IMR-90 (cell line): ENCODE measurements around the gene CENPP. TPM values are rescaled to one million over a fixed set of nuclear protein-coding genes. Genes with fewer than 3 reads are reported as not detected.

Experiments
- ATAC-seq: fragments of 200-7000 bp; cut with Tn5 transposase; 2 replicates; pipeline ENCODE4 v1.9.1; 2020; ENCODE audit warnings: low read depth, mild to moderate bottlenecking, moderate library complexity
- BruUV-seq: library from RNA; stranded (reverse); fragments of 400-500 nt; replicated peaks from 2 replicates; lab custom pipeline; 2021; lab: Mats Ljungman, UMichigan
- CTCF ChIA-PET: fragments of 300-600 bp; formaldehyde crosslinking; extraction: SDS; loops from one replicate; lab custom pipeline; 2021; ENCODE audit warnings: antibody characterized with exemption; lab: Yijun Ruan, JAX
- POLR2A ChIA-PET: fragments of 300-600 bp; sonication (Branson Sonifier 250); formaldehyde crosslinking; loops from one replicate; lab custom pipeline; 2022; ENCODE audit warnings: antibody characterized with exemption; ENCODE audit not compliant: unreplicated experiment; lab: Charles Lee
- DNase-seq: peaks from one replicate; pipeline ENCODE4 v3.0.0; 2013
- H2AFZ ChIP-seq: replicated peaks from 2 replicates; pipeline ENCODE3; 2013; ENCODE audit warnings: low read length, mild to moderate bottlenecking; ENCODE audit not compliant: poor library complexity
- H2AK5ac ChIP-seq: 2 replicates; pipeline ENCODE4 v1.6.1; 2013; ENCODE audit warnings: low read depth, low read length, inconsistent platforms
- H2AK9ac ChIP-seq: replicated peaks from 2 replicates; pipeline ENCODE3; 2013; ENCODE audit warnings: mild to moderate bottlenecking, low read depth, low read length, moderate library complexity; ENCODE audit not compliant: poor library complexity
- H2BK120ac ChIP-seq: 2 replicates; pipeline ENCODE4 v1.6.1; 2013; ENCODE audit warnings: low read depth, low read length, inconsistent platforms
- H2BK15ac ChIP-seq: 3 replicates; pipeline ENCODE4 v1.6.1; 2013; ENCODE audit warnings: low read depth, low read length, inconsistent platforms
- H2BK20ac ChIP-seq: 2 replicates; pipeline ENCODE4 v1.6.1; 2013; ENCODE audit warnings: low read depth, mild to moderate bottlenecking, inconsistent platforms, low read length, moderate library complexity
- H2BK5ac ChIP-seq: 2 replicates; pipeline ENCODE4 v1.6.1; 2013; ENCODE audit warnings: mild to moderate bottlenecking, low read depth, low read length, inconsistent platforms; ENCODE audit not compliant: poor library complexity, severe bottlenecking
- H3K14ac ChIP-seq: replicated peaks from 2 replicates; pipeline ENCODE4 v1.6.1; 2013; ENCODE audit warnings: low read depth, low read length, inconsistent platforms
- H3K18ac ChIP-seq: 2 replicates; pipeline ENCODE4 v1.6.1; 2013; ENCODE audit warnings: low read depth, low read length, control low read depth
- H3K23ac ChIP-seq: 2 replicates; pipeline ENCODE4 v1.6.1; 2013; ENCODE audit warnings: low read depth, low read length, inconsistent platforms
- H3K27ac ChIP-seq: 2 replicates; pipeline ENCODE4 v1.5.1; 2013; ENCODE audit warnings: mild to moderate bottlenecking, control low read depth, low read length; ENCODE audit not compliant: insufficient read depth
- H3K27me3 ChIP-seq: 2 replicates; pipeline ENCODE4 v1.6.1; 2013; ENCODE audit warnings: low read length; ENCODE audit not compliant: control insufficient read depth, insufficient read depth
- H3K36me3 ChIP-seq: 2 replicates; pipeline ENCODE4 v1.6.1; 2013; ENCODE audit warnings: low read length, mixed read lengths; ENCODE audit not compliant: control insufficient read depth, insufficient read depth
- H3K4ac ChIP-seq: 2 replicates; pipeline ENCODE4 v1.6.1; 2013; ENCODE audit warnings: low read depth, low read length, inconsistent platforms
- H3K4me1 ChIP-seq: 2 replicates; pipeline ENCODE4 v1.6.1; 2013; ENCODE audit warnings: low read length, mixed read lengths; ENCODE audit not compliant: control insufficient read depth, insufficient read depth
- H3K4me2 ChIP-seq: 2 replicates; pipeline ENCODE4 v1.6.1; 2013; ENCODE audit warnings: low read depth, mild to moderate bottlenecking, control low read depth, low read length, moderate library complexity
- H3K4me3 ChIP-seq: 2 replicates; pipeline ENCODE4 v1.5.1; 2013; ENCODE audit warnings: low read depth, mild to moderate bottlenecking, control low read depth, low read length, moderate library complexity; ENCODE audit not compliant: insufficient read depth
- H3K56ac ChIP-seq: 2 replicates; pipeline ENCODE4 v1.6.1; 2013; ENCODE audit warnings: low read length, inconsistent platforms; ENCODE audit not compliant: insufficient read depth; ENCODE audit errors: extremely low read depth
- H3K79me1 ChIP-seq, 2 experiments: 2 replicates each; pipeline ENCODE4 v1.6.1; 2013; ENCODE audit warnings: low read length in 2 of 2, inconsistent platforms in 1 of 2, low read depth in 1 of 2
- H3K9ac ChIP-seq: 2 replicates; pipeline ENCODE4 v1.6.1; 2013; ENCODE audit warnings: low read depth, low read length, control low read depth
- H3K9me1 ChIP-seq: 2 replicates; pipeline ENCODE4 v1.6.1; 2013; ENCODE audit warnings: low read length, inconsistent platforms; ENCODE audit not compliant: insufficient read depth
- H3K9me3 ChIP-seq: 2 replicates; pipeline ENCODE4 v1.6.1; 2013; ENCODE audit warnings: low read length; ENCODE audit not compliant: control insufficient read depth, insufficient read depth
- H4K20me1 ChIP-seq: 2 replicates; pipeline ENCODE4 v1.6.1; 2013; ENCODE audit warnings: low read length, inconsistent platforms; ENCODE audit not compliant: insufficient read depth
- H4K5ac ChIP-seq: 2 replicates; pipeline ENCODE4 v1.6.1; 2013; ENCODE audit warnings: mild to moderate bottlenecking, low read depth, low read length, control low read depth
- H4K8ac ChIP-seq, 2 experiments: 2 replicates each; pipeline ENCODE4 v1.6.1; 2013; ENCODE audit warnings: low read depth in 2 of 2, low read length in 2 of 2, control low read depth in 1 of 2, inconsistent platforms in 1 of 2
- H4K91ac ChIP-seq: 2 replicates; pipeline ENCODE4 v1.6.1; 2013; ENCODE audit warnings: low read depth, low read length, inconsistent platforms; ENCODE audit not compliant: insufficient read depth
- CEBPB ChIP-seq: IDR thresholded peaks from 2 replicates; pipeline ENCODE4 v1.6.1; 2012; ENCODE audit warnings: low read depth, low read length, improper control_type of control experiment
- CHD1 ChIP-seq: IDR thresholded peaks from 2 replicates; pipeline ENCODE4 v1.6.1; 2012; ENCODE audit warnings: low read depth, low read length, improper control_type of control experiment
- WGBS, 2 experiments: methylation state at CpG; one replicate each; pipeline versions ENCODE4 v1.1.5 to v1.1.7; 2013; ENCODE audit warnings: missing lambda C conversion rate in 2 of 2; ENCODE audit not compliant: insufficient read length in 1 of 2; ENCODE audit errors: extremely low coverage in 2 of 2; 5-methylcytosine and 5-hydroxymethylcytosine counted together
- dilution Hi-C: fragments of 300-500 bp; cut with HindIII; formaldehyde crosslinking; loops from one replicate; pipeline ENCODE4 v1.14.3; 2018; ENCODE audit warnings: low sequenced_read_pairs; ENCODE audit not compliant: unreplicated experiment
- in situ Hi-C: fragments of 300-500 bp; cut with MboI; formaldehyde crosslinking; loops from 3 replicates; pipeline ENCODE4 v1.14.3; 2019; ENCODE audit warnings: low sequenced_read_pairs, inconsistent platforms, mixed read lengths
- intact Hi-C: fragments of 100-400 bp; cut with micrococcal nuclease; formaldehyde crosslinking; loops from 2 replicates; pipeline ENCODE4 v1.10.0; 2022
- polyA plus RNA-seq, 3 experiments: library from polyadenylated mRNA; depleted of rRNA; stranded (reverse); fragments of >200 nt; gene quantifications; 2 replicates each; pipeline ENCODE4 v1.2.3, GENCODE V29; 2012; ENCODE audit warnings: low replicate concordance in 1 of 3
- total RNA-seq: library from RNA; depleted of rRNA; stranded (reverse); fragments of >200 nt; gene quantifications from 2 replicates; pipeline ENCODE4 v1.2.3, GENCODE V29; 2012

Gene CENPP
- total and polyA plus RNA-seq, 2 of the 4 experiments (the other 2 are of a cell fraction): 1.4 to 2.0 TPM

- H3K9ac ChIP-seq: no peak overlapping the region
- no peak overlapping the region for H3K4me2 ChIP-seq
- CTCF ChIA-PET: no interaction called here
- H3K23ac ChIP-seq: no peak overlapping the region
- no peaks in the 10 kb centered on the region for H3K9me3 ChIP-seq
- no CpG with 5 or more reads among the region's 8 CpGs for WGBS, 2 experiments
- no peak overlapping the region for H2BK15ac ChIP-seq
- H2BK20ac ChIP-seq: no peak overlapping the region
- peaks cover 18% of the 10 kb centered on the region for H3K4me1 ChIP-seq
- ATAC-seq (no peak), DNase-seq (no peak)
- peaks cover 54% of the 10 kb centered on the region for H4K20me1 ChIP-seq
- peaks cover 25 to 86% of the 10 kb centered on the region in 2 experiments for H3K79me1 ChIP-seq
- no peak overlapping the region for H4K91ac ChIP-seq
- H3K56ac ChIP-seq: no peak overlapping the region
- H3K36me3 ChIP-seq: peaks cover 7% of the 10 kb centered on the region
- no peak overlapping the region for H4K8ac ChIP-seq
- BruUV-seq: no TSS peak
- TF ChIP-seq CHD1: no peak
- TF ChIP-seq CEBPB: no peak
- POLR2A ChIA-PET: no interaction called here
- no peak overlapping the region for H2AFZ ChIP-seq
- no peak overlapping the region for H3K4me3 ChIP-seq
- H3K27ac ChIP-seq: no peak overlapping the region
- dilution Hi-C loops (no loop called here), in situ Hi-C loops (no loop called here), intact Hi-C loops (no loop called here)
- no peak overlapping the region for H4K5ac ChIP-seq
- no peak overlapping the region for H3K4ac ChIP-seq
- H2BK120ac ChIP-seq: no peak overlapping the region
- H3K9me1 ChIP-seq: peaks cover 12% of the 10 kb centered on the region; the same call in 1 of the 2 replicates
- H3K18ac ChIP-seq: no peak overlapping the region
- no peaks in the 10 kb centered on the region for H3K27me3 ChIP-seq
- H2BK5ac ChIP-seq: no peak overlapping the region
- no peak overlapping the region for H2AK9ac ChIP-seq
- H3K14ac ChIP-seq: no peak overlapping the region
- H2AK5ac ChIP-seq: no peak overlapping the region
Observed at GRCh38 chr9:92666912-92667532, 341.3 kb downstream of the CENPP start.
